WTC11 (cell line): ENCODE results near the gene PICK1. TPM values are rescaled to one million over a fixed set of nuclear protein-coding genes. Genes with fewer than 3 reads are reported as not detected.
A peak's percentile ranks its signal among the peaks of the same experiment; 100 is the strongest.

Source experiments
- CREM ChIP-seq: sonication (generic); formaldehyde crosslinking; IDR thresholded peaks from 2 replicates; pipeline ENCODE4 v1.8.1; 2022; ENCODE audit warnings: mild to moderate bottlenecking, missing genetic modification reagents, moderate library complexity
- CTCF ChIP-seq: fragments of 200-600 bp; IDR thresholded peaks from 2 replicates; pipeline ENCODE4 v1.8.0; 2022; ENCODE audit warnings: antibody characterized with exemption
- ETV6 ChIP-seq: sonication (generic); formaldehyde crosslinking; IDR thresholded peaks from 2 replicates; pipeline ENCODE4 v1.8.1; 2022; ENCODE audit warnings: mild to moderate bottlenecking, missing genetic modification reagents
- FOXK1 ChIP-seq: sonication (generic); formaldehyde crosslinking; IDR thresholded peaks from 2 replicates; pipeline ENCODE4 v1.8.0; 2022; ENCODE audit warnings: mild to moderate bottlenecking, moderate library complexity, missing genetic modification reagents
- FOXP4 ChIP-seq: sonication (generic); formaldehyde crosslinking; IDR thresholded peaks from 2 replicates; pipeline ENCODE4 v1.8.0; 2022; ENCODE audit warnings: mild to moderate bottlenecking, missing genetic modification reagents
- MYBL2 ChIP-seq: sonication (generic); formaldehyde crosslinking; IDR thresholded peaks from 2 replicates; pipeline ENCODE4 v1.8.1; 2023; ENCODE audit warnings: mild to moderate bottlenecking, moderate library complexity, missing genetic modification reagents
- NFE2L1 ChIP-seq: sonication (generic); formaldehyde crosslinking; IDR thresholded peaks from 2 replicates; pipeline ENCODE4 v1.8.1; 2023; ENCODE audit warnings: missing genetic modification reagents
- NFYB ChIP-seq: sonication (generic); formaldehyde crosslinking; conservative IDR thresholded peaks from 2 replicates; pipeline ENCODE4 v1.8.0; 2022; ENCODE audit warnings: low read depth, missing genetic modification reagents
- NR1H2 ChIP-seq: sonication (generic); formaldehyde crosslinking; IDR thresholded peaks from 2 replicates; pipeline ENCODE4 v1.9.0; 2021; ENCODE audit warnings: mild to moderate bottlenecking, moderate library complexity, missing genetic modification reagents
- ZNF317 ChIP-seq: sonication (generic); formaldehyde crosslinking; IDR thresholded peaks from 2 replicates; pipeline ENCODE4 v1.8.1; 2023; ENCODE audit warnings: low read depth, mild to moderate bottlenecking, moderate library complexity, missing genetic modification reagents, borderline replicate concordance
- total RNA-seq: library from RNA; stranded (reverse); gene quantifications from 3 replicates; pipeline ENCODE4 v1.2.3, GENCODE V29; 2021
- TF ChIP-seq, protein P1 (sequence below): sonication (generic); formaldehyde crosslinking; IDR thresholded peaks from 2 replicates; pipeline ENCODE4 v1.8.0; 2023; ENCODE audit warnings: mild to moderate bottlenecking, missing genetic modification reagents
- TF ChIP-seq, protein P2 (sequence below): sonication (generic); formaldehyde crosslinking; IDR thresholded peaks from 2 replicates; pipeline ENCODE4 v1.8.0; 2023; ENCODE audit warnings: missing genetic modification reagents, mild to moderate bottlenecking, borderline replicate concordance

Gene PICK1
- total RNA-seq, 1 experiment from 2014 or later: 33.4 TPM

DNA sequence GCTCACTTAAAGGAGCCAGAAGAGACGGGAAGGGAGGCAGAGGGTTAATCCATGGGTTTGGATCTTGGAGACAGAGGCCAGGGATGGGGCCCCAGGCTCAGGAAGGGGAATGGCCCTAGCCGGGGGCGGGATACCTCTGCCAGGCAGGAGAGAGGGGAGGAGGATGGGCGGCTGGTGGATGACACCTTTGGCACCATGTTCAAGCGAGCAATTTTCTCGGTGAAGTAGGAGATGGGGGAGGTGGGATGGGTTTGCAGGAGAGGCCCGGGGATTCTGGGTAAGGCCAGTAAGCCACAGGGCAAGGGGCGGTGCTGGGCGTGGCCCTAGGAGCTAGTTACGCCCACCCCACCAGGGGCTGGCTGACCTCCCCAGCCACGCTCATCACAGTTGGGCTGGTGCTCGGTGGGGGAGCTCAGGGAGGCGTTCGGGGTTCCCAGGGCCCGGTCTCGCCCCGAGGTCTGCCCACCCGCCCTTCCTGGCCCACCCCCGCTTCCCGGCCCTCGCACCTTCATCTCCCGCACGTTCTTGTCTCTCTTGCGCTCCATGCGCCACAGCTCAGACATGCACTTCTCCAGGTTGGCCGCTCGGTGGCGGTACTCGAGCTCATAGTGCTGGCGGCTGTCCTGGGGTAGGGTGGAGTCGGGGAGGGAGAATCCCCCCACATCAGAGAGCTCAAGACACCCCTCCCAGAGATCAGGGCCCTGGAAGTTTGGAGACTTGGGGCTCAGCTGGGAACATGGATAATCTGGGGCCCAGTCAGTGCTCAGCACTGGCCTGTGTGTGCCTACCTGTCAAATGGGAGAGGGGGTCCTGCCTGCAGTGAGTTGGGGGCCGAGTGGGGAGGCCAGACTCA, 40.6 kb downstream of the PICK1 start (continued):
- TF ChIP-seq, protein P1, sequence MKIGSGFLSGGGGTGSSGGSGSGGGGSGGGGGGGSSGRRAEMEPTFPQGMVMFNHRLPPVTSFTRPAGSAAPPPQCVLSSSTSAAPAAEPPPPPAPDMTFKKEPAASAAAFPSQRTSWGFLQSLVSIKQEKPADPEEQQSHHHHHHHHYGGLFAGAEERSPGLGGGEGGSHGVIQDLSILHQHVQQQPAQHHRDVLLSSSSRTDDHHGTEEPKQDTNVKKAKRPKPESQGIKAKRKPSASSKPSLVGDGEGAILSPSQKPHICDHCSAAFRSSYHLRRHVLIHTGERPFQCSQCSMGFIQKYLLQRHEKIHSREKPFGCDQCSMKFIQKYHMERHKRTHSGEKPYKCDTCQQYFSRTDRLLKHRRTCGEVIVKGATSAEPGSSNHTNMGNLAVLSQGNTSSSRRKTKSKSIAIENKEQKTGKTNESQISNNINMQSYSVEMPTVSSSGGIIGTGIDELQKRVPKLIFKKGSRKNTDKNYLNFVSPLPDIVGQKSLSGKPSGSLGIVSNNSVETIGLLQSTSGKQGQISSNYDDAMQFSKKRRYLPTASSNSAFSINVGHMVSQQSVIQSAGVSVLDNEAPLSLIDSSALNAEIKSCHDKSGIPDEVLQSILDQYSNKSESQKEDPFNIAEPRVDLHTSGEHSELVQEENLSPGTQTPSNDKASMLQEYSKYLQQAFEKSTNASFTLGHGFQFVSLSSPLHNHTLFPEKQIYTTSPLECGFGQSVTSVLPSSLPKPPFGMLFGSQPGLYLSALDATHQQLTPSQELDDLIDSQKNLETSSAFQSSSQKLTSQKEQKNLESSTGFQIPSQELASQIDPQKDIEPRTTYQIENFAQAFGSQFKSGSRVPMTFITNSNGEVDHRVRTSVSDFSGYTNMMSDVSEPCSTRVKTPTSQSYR: peak; percentile 66; the same call in 1 of the 2 replicates
- TF ChIP-seq NR1H2 (no peak), NFYB (CRISPR knock-in tag) (no peak; the same call in 1 of the 2 replicates), CREM (CRISPR knock-in tag) (peak; percentile 50; the same call in 1 of the 2 replicates), ETV6 (CRISPR knock-in tag) (0 out of 2 replicates have a peak, but pooled peaks have one; percentile 65), FOXP4 (peak; percentile 55; the same call in 1 of the 2 replicates), CTCF (peak; percentile 75), FOXK1 (0 out of 2 replicates have a peak, but pooled peaks have one; percentile 13), MYBL2 (0 out of 2 replicates have a peak, but pooled peaks have one; percentile 29), NFE2L1 (peak; percentile 66; the same call in 1 of the 2 replicates), ZNF317 (CRISPR knock-in tag) (no peak)
- TF ChIP-seq, protein P2, sequence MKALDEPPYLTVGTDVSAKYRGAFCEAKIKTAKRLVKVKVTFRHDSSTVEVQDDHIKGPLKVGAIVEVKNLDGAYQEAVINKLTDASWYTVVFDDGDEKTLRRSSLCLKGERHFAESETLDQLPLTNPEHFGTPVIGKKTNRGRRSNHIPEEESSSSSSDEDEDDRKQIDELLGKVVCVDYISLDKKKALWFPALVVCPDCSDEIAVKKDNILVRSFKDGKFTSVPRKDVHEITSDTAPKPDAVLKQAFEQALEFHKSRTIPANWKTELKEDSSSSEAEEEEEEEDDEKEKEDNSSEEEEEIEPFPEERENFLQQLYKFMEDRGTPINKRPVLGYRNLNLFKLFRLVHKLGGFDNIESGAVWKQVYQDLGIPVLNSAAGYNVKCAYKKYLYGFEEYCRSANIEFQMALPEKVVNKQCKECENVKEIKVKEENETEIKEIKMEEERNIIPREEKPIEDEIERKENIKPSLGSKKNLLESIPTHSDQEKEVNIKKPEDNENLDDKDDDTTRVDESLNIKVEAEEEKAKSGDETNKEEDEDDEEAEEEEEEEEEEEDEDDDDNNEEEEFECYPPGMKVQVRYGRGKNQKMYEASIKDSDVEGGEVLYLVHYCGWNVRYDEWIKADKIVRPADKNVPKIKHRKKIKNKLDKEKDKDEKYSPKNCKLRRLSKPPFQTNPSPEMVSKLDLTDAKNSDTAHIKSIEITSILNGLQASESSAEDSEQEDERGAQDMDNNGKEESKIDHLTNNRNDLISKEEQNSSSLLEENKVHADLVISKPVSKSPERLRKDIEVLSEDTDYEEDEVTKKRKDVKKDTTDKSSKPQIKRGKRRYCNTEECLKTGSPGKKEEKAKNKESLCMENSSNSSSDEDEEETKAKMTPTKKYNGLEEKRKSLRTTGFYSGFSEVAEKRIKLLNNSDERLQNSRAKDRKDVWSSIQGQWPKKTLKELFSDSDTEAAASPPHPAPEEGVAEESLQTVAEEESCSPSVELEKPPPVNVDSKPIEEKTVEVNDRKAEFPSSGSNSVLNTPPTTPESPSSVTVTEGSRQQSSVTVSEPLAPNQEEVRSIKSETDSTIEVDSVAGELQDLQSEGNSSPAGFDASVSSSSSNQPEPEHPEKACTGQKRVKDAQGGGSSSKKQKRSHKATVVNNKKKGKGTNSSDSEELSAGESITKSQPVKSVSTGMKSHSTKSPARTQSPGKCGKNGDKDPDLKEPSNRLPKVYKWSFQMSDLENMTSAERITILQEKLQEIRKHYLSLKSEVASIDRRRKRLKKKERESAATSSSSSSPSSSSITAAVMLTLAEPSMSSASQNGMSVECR: 0 out of 2 replicates have a peak, but pooled peaks have one; percentile 52
